ENCODE data around the gene ANKRD29.

The ANKRD29 gene

DNA sequence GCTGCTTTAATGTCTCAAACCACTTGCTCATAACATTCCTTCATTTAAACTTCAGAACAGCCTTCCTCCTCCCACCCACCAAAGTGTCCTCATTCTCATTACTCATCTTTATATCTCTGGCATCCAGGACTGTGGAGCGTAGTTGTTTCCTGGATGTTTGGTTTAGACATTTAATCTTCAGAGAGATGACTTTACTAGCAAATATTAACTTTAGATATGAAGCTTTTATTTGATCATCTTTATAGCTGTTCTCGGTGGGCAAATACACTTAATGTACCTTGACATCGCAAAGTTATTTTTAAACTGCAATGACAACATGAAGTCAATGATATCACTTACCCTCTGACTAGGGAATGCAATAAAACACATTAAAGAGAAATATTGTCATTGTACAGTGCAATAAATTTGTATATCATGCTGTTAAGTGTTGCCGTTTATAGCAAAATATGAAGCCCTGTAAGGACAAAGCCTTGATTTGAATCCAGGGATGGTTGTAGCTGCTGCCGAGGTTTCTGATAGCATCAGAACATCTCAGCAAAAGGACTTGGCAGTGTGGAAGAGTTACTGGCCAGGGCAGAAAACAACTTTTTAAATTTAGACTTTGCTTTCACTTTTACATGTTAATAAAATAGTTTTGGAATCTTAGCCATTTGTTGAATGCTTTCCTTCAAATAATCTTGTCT lies 21.9 kb upstream of the ANKRD29 start:
- no peak for DNase-seq (ENCODE audit: low read depth, low spot score)

DNA sequence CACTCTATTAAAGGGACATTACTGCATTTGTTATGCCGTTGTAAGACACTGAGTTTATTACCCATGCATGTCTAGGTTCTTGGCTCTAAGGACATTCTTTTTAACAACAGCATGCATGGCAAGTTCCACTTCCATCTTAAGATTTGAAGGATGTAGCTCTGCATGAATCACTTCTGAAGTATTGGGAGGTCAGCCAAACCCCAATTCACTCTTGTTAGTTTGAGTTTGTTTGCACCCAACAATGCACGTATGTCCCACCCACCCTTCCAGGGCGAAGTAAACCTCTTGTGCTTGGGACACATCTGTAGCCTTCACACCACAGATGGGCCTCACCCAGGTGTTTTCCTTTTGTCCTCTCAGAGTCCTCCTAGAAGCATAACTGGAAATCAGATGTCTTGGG lies 21.0 kb upstream of the ANKRD29 start:
- no peak for DNase-seq (ENCODE audit: low read depth, low spot score)

- DNase-seq (ENCODE audit: low read depth, low spot score), result no peak
Observed at GRCh38 chr18:23683155-23683554, 20.4 kb upstream of the ANKRD29 start.

- no peak for DNase-seq (ENCODE audit: low read depth, low spot score)
Observed at GRCh38 chr18:23682472-23682871, 19.8 kb upstream of the ANKRD29 start.

DNA sequence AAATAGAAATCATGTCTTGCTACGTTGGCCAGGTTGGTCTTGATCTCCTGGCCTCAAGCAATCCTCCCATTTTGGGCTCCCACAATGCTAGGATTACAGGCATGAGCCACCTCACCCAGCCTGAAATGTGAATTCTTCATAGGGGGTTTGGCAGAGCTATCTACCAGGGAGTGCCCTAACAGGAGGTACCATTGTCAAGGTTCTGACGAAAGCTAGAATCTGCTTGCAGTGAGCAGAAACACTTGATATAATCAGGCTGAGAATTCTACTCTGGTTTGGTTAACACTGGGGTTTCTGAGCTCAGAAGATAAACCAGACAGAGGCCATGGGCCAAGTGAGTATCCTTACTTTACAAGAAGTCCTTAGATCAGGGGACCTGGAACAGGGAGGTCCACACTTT lies 19.3 kb upstream of the ANKRD29 start:
- no peak for DNase-seq (ENCODE audit: low read depth, low spot score)

DNA sequence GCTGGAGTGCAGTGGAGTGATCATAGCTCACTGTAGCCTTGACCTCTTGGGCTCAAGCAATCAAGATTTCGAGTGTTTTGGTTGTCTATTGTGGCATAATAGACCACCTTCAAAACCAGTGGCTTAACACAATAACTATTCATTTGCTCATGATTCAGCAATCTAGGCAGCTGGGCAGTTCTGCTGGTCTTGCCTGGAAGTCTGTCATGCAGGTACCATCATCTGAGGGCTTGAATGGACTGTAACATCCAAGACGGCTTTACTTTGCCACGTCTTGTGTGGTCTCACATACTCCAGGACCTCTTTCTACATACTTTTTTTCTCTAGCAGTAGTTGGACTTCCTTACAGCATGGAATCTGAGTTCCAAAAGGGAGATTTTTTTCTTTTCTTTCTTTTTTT lies 13.2 kb upstream of the ANKRD29 start:
- DNase-seq (ENCODE audit: low read depth, low spot score), result no peak

- DNase-seq (ENCODE audit: low read depth, low spot score), result no peak
Observed at GRCh38 chr18:23675236-23675635, 12.5 kb upstream of the ANKRD29 start.

DNA sequence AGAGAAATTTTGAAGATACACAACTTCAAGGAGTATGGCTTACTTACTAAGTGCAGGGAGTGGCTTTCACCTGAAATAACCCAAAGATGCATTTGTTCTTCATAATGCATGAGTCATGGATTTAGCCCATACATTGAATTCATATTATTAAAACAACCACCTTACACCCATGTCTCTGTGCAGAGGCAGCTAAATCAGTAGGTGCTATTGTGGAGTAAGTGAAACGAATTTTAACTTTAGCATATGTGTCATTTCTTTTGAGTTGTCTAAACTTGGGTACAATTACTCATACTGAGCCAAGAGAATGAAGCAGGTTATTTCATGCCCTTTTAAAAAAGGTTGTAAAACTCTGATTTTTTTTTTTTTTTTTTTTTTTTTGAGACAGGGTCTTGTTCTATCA lies 11.0 kb upstream of the ANKRD29 start:
- no peak for DNase-seq (ENCODE audit: low read depth, low spot score)

DNA sequence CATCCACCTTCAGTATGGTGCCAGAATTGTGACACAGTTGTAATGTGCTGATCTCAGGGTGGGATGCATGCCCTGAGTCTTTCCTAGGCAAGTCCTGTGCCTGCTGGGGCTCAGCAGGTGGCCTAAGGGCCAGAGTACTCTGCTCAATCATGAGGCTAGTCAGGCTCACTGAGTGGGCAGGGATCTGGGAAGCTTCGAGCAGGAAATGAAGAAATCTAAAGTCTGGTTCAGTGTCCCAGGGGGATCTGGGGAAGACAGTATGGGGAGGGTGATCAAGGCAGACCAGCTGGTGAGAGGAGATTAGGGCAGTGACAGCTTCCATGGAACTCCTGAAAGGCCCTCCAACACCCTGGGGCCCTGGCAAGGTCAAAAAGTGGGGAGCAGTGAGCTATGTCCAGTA lies 8.9 kb upstream of the ANKRD29 start:
- no peak for DNase-seq (ENCODE audit: low read depth, low spot score)

DNA sequence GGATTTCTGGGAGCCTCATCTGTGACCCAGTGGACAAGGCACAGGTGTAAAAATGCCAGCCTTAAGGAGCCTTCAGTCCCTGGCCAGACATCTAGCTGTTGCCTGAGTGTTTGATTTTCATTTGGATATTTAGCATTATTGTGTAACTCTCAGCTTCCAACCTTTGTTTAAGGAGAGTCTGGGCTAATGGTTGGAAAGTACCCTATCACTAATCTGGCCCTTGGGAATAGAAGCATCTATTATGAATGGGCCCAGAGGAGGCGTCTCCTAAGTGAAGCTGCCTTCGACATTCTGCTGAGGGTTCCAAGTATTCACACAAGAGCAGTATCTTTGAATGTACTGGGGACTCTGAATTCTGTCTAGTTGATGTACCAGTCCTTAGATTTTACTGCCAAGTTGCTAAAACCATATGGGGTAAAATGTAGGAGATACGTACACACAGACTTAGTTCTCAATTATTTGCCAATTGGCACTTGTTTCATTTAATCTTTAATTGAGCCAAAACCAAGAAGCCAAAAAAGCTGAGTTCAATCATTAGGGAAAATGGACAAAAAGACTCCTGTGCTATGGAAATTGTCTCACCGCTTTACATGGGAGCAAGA lies 7.2 kb upstream of the ANKRD29 start:
- no peak for DNase-seq (ENCODE audit: low read depth, low spot score)

GRCh38 chr18:23669202-23669766 lies 6.6 kb upstream of the ANKRD29 start:
- DNase-seq (ENCODE audit: low read depth, low spot score), result no peak

DNA sequence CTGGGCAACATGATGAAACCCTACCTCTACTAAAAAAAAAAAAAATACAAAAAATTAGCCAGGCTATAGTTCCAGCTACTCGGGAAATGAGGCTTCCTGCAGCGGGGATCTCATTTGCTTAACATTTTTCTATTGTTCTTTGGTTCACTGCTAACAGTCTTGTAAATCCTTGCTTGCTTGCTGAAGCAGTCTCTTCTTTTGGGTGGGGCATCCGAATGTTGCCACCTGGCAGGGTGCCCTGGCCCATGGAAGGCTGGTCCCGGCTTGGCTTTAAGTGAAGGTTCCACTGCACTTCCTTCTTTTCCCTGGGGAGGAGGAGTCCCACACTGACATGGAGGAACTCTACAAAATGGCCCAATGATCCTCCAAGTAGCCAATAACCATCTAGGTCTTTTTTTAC lies 6.0 kb upstream of the ANKRD29 start:
- DNase-seq (ENCODE audit: low read depth, low spot score), result no peak

DNA sequence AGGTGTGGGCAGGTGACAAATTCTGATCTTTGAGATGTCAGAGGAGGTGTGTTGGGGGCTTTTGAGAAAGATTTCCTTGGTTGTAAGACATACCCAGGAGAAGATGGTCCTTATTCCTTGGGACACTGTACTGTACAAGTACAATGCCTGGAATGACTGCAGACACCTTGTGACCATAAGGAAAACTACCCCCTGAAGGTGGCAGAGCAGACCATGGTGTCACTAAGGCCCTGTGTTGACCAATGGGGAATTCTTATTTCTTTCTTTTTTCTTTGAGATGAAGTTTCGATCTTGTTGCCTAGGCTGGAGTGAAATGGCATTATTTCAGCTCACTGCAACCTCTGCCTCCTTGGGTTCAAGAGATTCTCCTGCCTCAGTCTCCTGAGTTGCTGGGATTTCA lies 4.4 kb upstream of the ANKRD29 start:
- no peak for DNase-seq (ENCODE audit: low read depth, low spot score)

DNA sequence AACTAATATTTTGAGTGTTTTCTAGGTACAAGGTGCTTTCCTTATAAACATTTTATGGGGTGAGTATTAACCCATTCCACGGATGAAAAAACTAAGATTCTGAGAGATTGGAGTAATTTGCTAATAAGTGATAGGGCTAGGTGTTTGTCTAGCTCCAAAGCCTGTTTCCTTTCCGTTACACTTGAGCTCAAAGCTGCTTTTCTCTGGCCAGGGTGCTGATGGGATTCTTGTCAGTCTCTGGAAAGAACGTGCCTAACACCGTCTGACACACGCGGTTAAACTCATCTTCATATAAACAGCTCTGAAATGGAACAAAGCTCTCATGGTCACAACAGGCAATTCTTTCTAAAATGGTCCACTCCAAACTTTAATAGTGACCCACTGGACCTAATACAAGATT lies 2.0 kb upstream of the ANKRD29 start:
- DNase-seq (ENCODE audit: low read depth, low spot score), result no peak

DNA sequence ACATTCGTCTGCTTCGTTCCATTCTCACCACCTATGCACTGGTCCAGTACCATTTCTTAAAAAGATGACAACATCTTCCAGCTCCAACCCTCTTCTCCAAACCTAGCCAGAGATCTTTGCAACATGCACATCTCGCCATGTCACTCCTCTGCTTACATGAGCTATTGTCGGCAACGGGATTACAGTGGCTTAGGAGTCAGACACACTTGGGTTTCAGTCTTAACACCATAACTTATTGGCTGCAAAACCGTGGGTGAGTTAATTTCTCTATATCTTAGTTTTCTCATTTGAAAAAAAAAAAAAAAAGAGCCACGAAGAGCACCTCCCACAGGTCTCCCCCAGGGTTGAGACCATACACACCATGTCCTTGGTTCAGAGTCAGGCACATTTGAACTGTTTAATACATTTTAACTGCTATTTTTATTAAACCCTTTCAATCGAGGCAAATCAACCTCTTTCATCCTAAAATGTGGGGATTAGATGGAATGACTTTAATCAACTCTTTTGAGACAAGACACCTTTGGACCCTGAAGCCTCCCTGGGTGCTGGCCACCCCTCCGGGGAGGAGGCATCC lies 889 bp downstream of the ANKRD29 start:
- no peak for DNase-seq (ENCODE audit: low read depth, low spot score)

DNA sequence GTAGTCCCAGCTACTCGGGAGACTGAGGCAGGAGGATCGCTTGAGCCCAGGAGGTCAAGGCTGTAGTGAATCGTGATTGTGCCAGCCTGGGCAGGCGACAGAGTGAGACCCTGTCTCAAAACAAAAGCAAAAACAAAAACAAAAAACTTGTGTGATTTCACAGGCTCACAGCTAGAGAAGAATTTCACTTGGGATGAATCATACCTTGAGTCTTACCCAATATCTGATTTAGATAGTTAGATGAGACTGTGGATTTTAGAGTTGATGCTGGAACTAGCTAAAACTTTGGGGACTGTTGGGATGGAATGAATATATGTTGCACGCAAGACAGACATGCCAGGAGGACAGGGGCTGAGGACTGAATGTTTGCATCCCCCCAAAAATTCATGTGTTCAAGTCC lies 4.4 kb downstream of the ANKRD29 start:
- DNase-seq (ENCODE audit: low read depth, low spot score), result no peak

DNA sequence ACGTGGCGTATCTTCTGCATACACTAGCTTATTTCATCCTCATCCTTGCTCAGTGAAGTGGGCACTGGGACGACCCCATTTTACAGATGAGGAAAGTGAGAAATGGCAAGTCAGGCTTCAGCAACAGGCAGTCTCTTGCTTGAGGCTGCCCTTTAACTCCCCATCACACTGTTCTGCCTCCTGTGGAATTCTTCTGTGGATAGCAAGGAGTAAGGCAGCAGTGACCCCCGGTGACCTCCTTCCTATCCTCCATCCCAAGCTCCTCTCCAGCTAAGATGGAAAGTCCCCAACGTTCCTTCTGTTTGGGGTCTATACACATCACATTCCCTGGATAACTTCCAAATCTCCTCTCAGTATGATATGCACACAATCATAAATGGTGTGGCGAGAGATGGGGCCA lies 10.5 kb downstream of the ANKRD29 start:
- no peak for DNase-seq (ENCODE audit: low read depth, low spot score)

DNA sequence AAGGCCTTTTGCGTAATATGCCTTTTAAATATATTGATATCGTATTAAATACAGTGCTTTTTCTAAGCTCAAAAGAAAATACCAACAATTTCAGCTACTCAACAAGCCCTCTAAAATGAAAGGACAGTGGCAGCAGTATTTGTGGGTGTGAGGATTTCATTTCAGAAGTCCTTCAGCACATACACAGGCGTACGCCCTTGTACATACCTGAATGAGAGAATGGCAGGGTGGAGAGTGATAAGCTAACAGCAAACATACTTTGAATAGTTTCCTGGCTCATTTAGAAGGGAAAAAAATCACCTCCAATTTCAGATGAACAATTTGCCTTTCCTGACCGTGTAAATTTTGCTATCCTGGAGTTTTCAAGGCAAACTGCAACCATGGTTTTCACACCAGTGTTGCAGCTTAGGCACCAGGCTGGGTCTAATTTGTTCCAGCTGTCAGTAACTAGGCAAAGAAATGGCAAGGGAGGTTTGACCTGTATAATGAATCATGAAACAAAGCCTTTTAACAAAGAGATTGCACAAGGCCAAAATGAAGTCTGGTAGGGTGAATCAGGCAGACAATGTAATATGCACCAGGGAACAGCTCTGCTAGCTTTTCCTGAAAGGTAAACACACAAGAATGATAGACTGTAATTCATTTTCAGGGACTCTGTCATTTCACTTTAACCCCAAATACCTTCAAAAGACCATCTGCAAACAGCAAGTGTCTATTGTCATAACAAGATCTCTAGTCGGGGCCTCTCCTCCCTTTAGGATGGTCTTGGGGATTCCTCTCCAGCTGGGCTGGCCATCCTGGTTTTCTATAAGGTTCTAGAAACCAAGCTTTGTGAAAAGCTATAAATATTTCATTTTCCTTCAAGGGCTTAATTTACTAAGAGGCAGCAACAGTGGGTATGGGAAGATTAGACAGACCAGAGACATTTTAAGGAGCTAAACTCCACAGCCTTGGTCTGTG lies 11.5 kb downstream of the ANKRD29 start:
- DNase-seq (ENCODE audit: low read depth, low spot score), result no peak

DNA sequence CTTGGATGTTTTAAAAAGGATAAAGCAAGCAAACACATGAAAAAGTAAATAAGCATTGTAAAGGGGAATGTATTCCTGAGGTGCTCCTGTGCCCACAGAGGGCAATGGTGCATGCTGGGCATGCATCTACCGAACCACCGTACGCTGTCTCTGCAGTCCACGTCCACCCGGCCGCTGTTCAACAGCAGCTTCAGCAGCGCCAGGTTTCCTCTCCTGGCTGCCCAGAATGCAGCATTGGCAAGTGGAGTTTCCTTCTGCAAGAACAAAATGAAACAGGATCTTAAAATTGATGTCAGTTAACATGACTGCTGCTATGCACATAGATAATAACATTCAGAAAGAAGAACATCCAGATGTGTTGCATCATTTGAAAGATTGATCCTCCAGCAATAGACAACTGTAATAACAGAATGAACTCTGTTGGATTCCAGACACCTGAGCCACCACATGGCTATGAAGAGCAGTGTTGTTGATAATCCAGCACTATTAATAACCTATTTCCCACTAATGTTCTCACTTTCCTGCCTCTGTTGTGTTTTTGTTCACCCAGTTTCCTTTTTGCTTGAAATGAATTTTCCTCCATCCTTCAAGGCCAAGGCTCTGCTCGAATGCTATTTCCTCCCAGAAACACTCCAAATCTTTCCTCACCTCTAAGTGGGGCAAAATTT lies 13.6 kb downstream of the ANKRD29 start:
- no peak for DNase-seq (ENCODE audit: low read depth, low spot score)

GRCh38 chr18:23648456-23648855 lies 14.3 kb downstream of the ANKRD29 start:
- no peak for DNase-seq (ENCODE audit: low read depth, low spot score)

- DNase-seq (ENCODE audit: low read depth, low spot score), result no peak
Observed at GRCh38 chr18:23646282-23646681, 16.4 kb downstream of the ANKRD29 start.

Data from activated CD4-positive, CD25-positive, alpha-beta regulatory T cell treated with anti-CD3 and anti-CD28 coated beads, Interleukin-2, amount 50 U/mL, for 16 hours (primary cell).